Middle frontal gyrus (tissue), 1 donor: ENCODE measurements around the gene SAXO2.
"Not testable (repeated sequence)": the region's sequence is repeated elsewhere in the genome, so short reads cannot be mapped to it uniquely, and the experiment has no call there.

Experiments
- DNase-seq: peaks from one replicate; pipeline ENCODE4 v3.0.0-alpha.2; 2015; ENCODE audit warnings: low spot score; ENCODE audit errors: extremely low spot score

The SAXO2 gene

GRCh38 chr15:82262422-82263026 is at the start of gene SAXO2, which contains the start of gene EFL1:
TSS of gene SAXO2 (plus strand) at chr15:82262818. CDS start at chr15:82262880, 62 bp downstream.
TSS of gene EFL1 (minus strand) at chr15:82262734. CDS start at chr15:82261778, 956 bp downstream.
- DNase-seq = peak; percentile 83

GRCh38 chr15:82216092-82216491 is 46.5 kb upstream of the SAXO2 start:
- DNase-seq = not testable (repeated sequence)

- not testable (repeated sequence) for DNase-seq
Observed at GRCh38 chr15:82221535-82221934, 41.1 kb upstream of the SAXO2 start.

GRCh38 chr15:82228750-82229149 is 33.9 kb upstream of the SAXO2 start:
- no peak for DNase-seq

GRCh38 chr15:82231233-82231632 is 31.4 kb upstream of the SAXO2 start:
- no peak for DNase-seq

- no peak for DNase-seq
Observed at GRCh38 chr15:82231842-82232241, 30.8 kb upstream of the SAXO2 start.

- not testable (repeated sequence) for DNase-seq
Observed at GRCh38 chr15:82237944-82238534, 24.6 kb upstream of the SAXO2 start.

- no peak for DNase-seq
Observed at GRCh38 chr15:82239685-82240391, 22.8 kb upstream of the SAXO2 start.

GRCh38 chr15:82241836-82242499 is 20.6 kb upstream of the SAXO2 start:
- DNase-seq = not testable (repeated sequence)

- not testable (repeated sequence) for DNase-seq
Observed at GRCh38 chr15:82243644-82244043, 19.0 kb upstream of the SAXO2 start.

GRCh38 chr15:82245956-82246355 is 16.7 kb upstream of the SAXO2 start:
- DNase-seq = not testable (repeated sequence)

- not testable (repeated sequence) for DNase-seq
Observed at GRCh38 chr15:82248261-82248660, 14.4 kb upstream of the SAXO2 start.

GRCh38 chr15:82261566-82262421 is 824 bp upstream of the SAXO2 start:
- not testable (repeated sequence) for DNase-seq

GRCh38 chr15:82263350-82263749 is 732 bp downstream of the SAXO2 start:
- DNase-seq = no peak

GRCh38 chr15:82267137-82267536 is 4.5 kb downstream of the SAXO2 start:
- DNase-seq = not testable (repeated sequence)

GRCh38 chr15:82268454-82268853 is 5.8 kb downstream of the SAXO2 start:
- not testable (repeated sequence) for DNase-seq

- no peak for DNase-seq
Observed at GRCh38 chr15:82272154-82272553, 9.5 kb downstream of the SAXO2 start.

- DNase-seq = no peak
Observed at GRCh38 chr15:82275410-82275809, 12.8 kb downstream of the SAXO2 start.

GRCh38 chr15:82281276-82281675 is 18.7 kb downstream of the SAXO2 start:
- DNase-seq = not testable (repeated sequence)

GRCh38 chr15:82282386-82282785 is 19.8 kb downstream of the SAXO2 start:
- not testable (repeated sequence) for DNase-seq

- not testable (repeated sequence) for DNase-seq
Observed at GRCh38 chr15:82284381-82284780, 21.8 kb downstream of the SAXO2 start.
